Activated CD4-positive, alpha-beta T cell treated with anti-CD3 and anti-CD28 coated beads, Interleukin-2, amount 10 ng/mL, durations not matched to agents 7 days and 5 days (primary cell): ENCODE results near the gene KLK1. TPM values are rescaled to one million over a fixed set of nuclear protein-coding genes. Genes with fewer than 3 reads are reported as not detected.
"Not testable (repeated sequence)": the region's sequence is repeated elsewhere in the genome, so short reads cannot be mapped to it uniquely, and the experiment has no call there.

Experiments
- CTCF ChIA-PET: fragments of 350-600 bp; sonication (Branson Sonifier 250); formaldehyde crosslinking; loops from one replicate; lab custom pipeline; 2021; ENCODE audit warnings: antibody characterized with exemption; lab: Charles Lee
- POLR2A ChIA-PET: fragments of 350-600 bp; sonication (Branson Sonifier 250); formaldehyde crosslinking; loops from one replicate; lab custom pipeline; 2021; ENCODE audit warnings: antibody characterized with exemption; lab: Charles Lee
- DNase-seq: peaks from one replicate; pipeline ENCODE4 v3.0.0-alpha.2; 2020
- H3K27ac Mint-ChIP-seq: one replicate; pipeline ENCODE4 v1.8.0; 2021; ENCODE audit warnings: mild to moderate bottlenecking, moderate library complexity, mixed read lengths
- H3K27me3 Mint-ChIP-seq: one replicate; pipeline ENCODE4 v1.8.0; 2021; ENCODE audit warnings: mixed read lengths
- H3K36me3 Mint-ChIP-seq: one replicate; pipeline ENCODE4 v1.8.0; 2021; ENCODE audit warnings: low read depth, mixed read lengths
- H3K4me1 Mint-ChIP-seq: one replicate; pipeline ENCODE4 v1.8.0; 2021; ENCODE audit warnings: mixed read lengths
- H3K4me3 Mint-ChIP-seq: one replicate; pipeline ENCODE4 v1.8.0; 2021; ENCODE audit warnings: mild to moderate bottlenecking, moderate library complexity, mixed read lengths
- H3K9me3 Mint-ChIP-seq: one replicate; pipeline ENCODE4 v1.8.0; 2021; ENCODE audit warnings: mixed read lengths
- total RNA-seq, 2 experiments: library from RNA; stranded (reverse); gene quantifications; one replicate each; pipeline ENCODE4 v1.2.3, GENCODE V29; 2021

KLK1 gene
- total RNA-seq, 2 experiments from 2014 or later: 0.75 to 1.1 TPM

DNA sequence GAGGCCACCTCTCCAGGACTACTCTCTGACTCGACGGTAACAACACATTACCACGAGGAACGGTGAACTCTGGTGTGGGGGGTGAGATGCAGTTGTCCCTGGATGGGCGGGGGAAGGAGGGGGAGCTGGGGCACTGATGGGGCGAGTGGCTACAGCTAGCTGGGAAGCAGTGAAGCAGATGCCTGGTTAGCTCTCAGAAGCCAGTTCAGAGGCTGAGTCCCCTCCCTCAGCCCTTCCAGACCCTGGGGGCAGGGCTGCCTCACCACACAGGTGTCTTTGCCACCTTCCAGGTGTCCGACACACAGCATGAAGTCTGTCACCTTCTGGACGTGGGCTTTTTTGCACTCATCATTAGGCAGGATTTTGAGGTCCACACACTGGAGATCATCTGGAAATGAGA, 4.0 kb downstream of the KLK1 start:
- Mint-ChIP-seq H3K27ac (no peak overlapping the region), H3K4me1 (peaks cover 34% of the 10 kb centered on the region), H3K9me3 (no peaks in the 10 kb centered on the region), H3K27me3 (peaks cover 43% of the 10 kb centered on the region), H3K36me3 (no peaks in the 10 kb centered on the region), H3K4me3 (no peak overlapping the region)
- no peak for DNase-seq
- POLR2A ChIA-PET: interaction anchor here (0.9 kb wide), 1 partner anchor 15 kb away, joined by 3 read pairs; no protein-coding TSS in a partner anchor
- CTCF ChIA-PET: interaction anchor here (1.0 kb wide), 1 partner anchor 15 kb away, joined by 3 read pairs; no protein-coding TSS in a partner anchor

DNA sequence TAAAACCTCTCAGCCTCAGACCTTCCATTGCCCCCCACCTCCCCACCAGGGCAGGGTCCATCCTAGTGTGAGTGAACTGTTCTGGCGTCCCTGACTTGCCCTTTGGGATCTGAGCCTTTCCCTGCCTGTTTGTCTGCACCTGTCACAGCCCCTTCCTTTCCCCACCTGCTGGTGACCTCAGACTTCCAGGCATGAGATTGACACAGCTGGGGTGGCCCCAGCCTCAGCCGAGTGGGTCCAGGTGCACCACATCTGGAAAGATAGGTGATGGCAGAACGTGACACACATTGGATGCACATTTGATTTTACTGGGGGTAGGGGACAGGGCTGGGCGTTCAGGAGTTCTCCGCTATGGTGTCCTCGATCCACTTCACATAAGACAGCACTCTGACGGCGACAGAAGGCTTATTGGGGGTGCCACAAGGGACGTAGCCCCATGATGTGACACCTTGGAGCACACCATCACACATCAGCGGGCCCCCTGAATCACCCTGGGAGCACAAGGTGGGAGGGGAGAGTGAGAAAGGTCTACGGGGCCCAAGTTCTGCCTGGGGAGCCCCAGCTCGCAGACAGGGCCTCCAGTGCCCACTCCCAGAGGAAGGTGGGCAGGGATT, 4.6 kb downstream of the KLK1 start:
- POLR2A ChIA-PET: interaction anchor here (0.9 kb wide), 1 partner anchor 14 kb away, joined by 3 read pairs; no protein-coding TSS in a partner anchor
- peaks cover 46% of the 10 kb centered on the region for H3K27me3 Mint-ChIP-seq
- peaks cover 34% of the 10 kb centered on the region for H3K4me1 Mint-ChIP-seq

GRCh38 chr19:50817941-50818858, 5.4 kb downstream of the KLK1 start:
- Mint-ChIP-seq H3K4me3 (peak overlapping the region; percentile 65), H3K27me3 (peaks cover 46% of the 10 kb centered on the region), H3K27ac (peak overlapping the region; percentile 56), H3K4me1 (peaks cover 34% of the 10 kb centered on the region), H3K36me3 (no peaks in the 10 kb centered on the region), H3K9me3 (no peaks in the 10 kb centered on the region)
- peak; percentile 56 for DNase-seq
- ChIA-PET CTCF (interaction anchor here (0.7 kb wide), 1 partner anchor 15 kb away, joined by 3 read pairs; the partner anchor contains the start of gene KLK15), POLR2A (no interaction called here)

More for the DNA sequence above, 4.6 kb downstream of the KLK1 start:
- Mint-ChIP-seq H3K9me3 (no peaks in the 10 kb centered on the region), H3K4me3 (peak overlapping the region; percentile 65), H3K36me3 (no peaks in the 10 kb centered on the region), H3K27ac (peak overlapping the region; percentile 62)
- CTCF ChIA-PET: interaction anchor here (0.7 to 1.0 kb wide), 2 partner anchors 14 kb away, joined by 3 read pairs; partner anchors contain the start of gene KLK15
- DNase-seq: no peak

DNA sequence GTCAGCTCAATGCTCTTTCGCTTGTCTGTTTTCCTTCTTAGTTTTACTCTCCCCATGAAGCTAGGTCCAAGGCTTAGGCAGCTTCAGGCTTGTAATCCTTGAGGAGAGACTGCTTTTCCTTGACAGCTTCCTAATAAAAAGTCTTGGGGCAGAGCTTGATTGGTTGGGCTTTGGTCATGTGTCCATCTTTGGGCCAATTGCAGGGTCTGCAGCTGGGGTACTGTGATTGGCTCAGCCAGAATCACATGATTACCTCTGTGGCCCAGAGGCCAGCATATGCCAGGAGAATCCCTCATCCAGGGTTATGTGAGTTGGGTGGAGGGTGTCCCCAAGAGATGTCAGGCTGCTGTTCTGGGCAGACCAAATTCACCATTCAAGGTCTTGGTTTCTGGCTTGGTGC, 8.1 kb downstream of the KLK1 start:
- CTCF ChIA-PET: interaction anchor here (0.6 kb wide), 1 partner anchor 125 kb away, joined by 5 read pairs; no protein-coding TSS in a partner anchor

DNA sequence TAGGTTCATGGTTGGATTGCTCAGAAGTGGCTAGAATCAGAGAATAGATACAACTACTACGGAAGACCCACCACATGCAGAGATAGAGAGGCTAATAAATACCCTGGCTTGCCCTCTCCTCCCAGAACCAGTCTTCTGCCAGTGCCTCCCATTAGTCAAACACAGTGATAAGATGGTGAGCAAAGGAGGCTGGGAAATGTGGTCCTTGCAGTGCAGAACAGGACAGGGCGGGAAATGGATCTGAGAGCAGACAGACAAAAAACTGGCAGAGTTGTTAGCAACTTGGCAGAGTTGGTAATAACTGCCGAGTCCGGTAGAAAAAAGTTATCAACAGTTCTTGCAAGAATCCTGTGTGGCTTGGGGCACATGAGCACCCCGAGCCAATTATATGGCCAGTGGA, 8.7 kb downstream of the KLK1 start:
- Mint-ChIP-seq H3K4me3 (no peak overlapping the region), H3K9me3 (peaks cover 3% of the 10 kb centered on the region), H3K4me1 (peaks cover 22% of the 10 kb centered on the region), H3K36me3 (no peaks in the 10 kb centered on the region), H3K27ac (no peak overlapping the region), H3K27me3 (peaks cover 24% of the 10 kb centered on the region)
- DNase-seq: no peak
- ChIA-PET CTCF (interaction anchor here (0.6 kb wide), 1 partner anchor 126 kb away, joined by 5 read pairs; no protein-coding TSS in a partner anchor), POLR2A (no interaction called here)

More for the DNA sequence above, 8.1 kb downstream of the KLK1 start:
- H3K9me3 Mint-ChIP-seq: peaks cover 2% of the 10 kb centered on the region
- H3K4me1 Mint-ChIP-seq: peaks cover 27% of the 10 kb centered on the region
- no peak overlapping the region for H3K4me3 Mint-ChIP-seq
- no peak for DNase-seq
- POLR2A ChIA-PET: no interaction called here
- H3K36me3 Mint-ChIP-seq: no peaks in the 10 kb centered on the region
- peaks cover 28% of the 10 kb centered on the region for H3K27me3 Mint-ChIP-seq
- no peak overlapping the region for H3K27ac Mint-ChIP-seq

GRCh38 chr19:50812474-50812873, 11.1 kb downstream of the KLK1 start:
- Mint-ChIP-seq H3K9me3 (peaks cover 3% of the 10 kb centered on the region), H3K36me3 (no peaks in the 10 kb centered on the region), H3K27ac (no peak overlapping the region), H3K27me3 (peaks cover 14% of the 10 kb centered on the region), H3K4me1 (peaks cover 5% of the 10 kb centered on the region), H3K4me3 (no peak overlapping the region)
- CTCF ChIA-PET: no interaction called here
- no peak for DNase-seq
- POLR2A ChIA-PET: no interaction called here

DNA sequence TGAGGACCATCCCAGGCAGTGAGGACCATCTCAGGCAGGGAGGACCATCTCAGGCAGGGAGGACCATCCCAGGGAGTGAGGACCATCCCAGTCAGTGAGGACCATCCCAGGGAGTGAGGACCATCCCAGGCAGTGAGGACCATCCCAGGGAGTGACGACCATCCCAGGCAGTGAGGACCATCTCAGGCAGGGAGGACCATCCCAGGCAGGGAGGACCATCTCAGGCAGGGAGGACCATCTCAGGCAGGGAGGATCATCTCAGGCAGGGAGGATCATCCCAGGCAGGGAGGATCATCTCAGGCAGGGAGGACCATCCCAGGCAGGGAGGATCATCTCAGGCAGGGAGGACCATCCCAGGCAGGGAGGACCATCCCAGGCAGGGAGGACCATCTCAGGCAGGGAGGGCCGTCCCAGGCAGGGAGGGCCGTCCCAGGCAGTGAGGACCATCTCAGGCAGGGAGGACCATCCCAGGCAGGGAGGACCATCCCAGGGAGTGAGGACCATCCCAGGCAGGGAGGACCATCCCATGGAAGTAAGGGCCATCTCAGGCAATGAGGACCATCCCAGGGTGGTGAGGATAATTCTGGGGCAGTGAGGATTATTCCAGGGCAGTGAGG, 11.9 kb downstream of the KLK1 start:
- CTCF ChIA-PET, H3K36me3 Mint-ChIP-seq, H3K27ac Mint-ChIP-seq, POLR2A ChIA-PET, DNase-seq, H3K9me3 Mint-ChIP-seq, H3K4me1 Mint-ChIP-seq, H3K4me3 Mint-ChIP-seq: not testable (repeated sequence)
- H3K27me3 Mint-ChIP-seq: peaks cover 14% of the 10 kb centered on the region

DNA sequence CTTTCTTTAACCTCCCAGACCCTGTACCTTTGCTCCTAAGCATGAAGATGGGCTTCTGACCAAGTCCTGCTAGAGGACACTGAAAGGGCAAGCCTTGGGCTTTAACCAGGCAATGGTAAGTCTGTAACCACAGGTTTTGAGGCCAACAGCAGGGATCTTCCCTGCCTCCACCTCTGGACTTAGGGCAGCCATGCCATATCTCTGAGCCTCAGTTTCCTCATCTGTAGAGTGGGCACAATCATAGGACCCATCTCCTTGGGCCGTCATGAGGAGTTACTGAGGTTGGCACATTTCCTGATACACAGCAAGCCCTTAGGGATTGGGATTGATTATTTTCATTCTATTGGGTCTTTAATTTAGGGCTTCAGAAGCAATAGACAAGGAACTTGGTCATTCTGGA, 14.7 kb downstream of the KLK1 start:
- CTCF ChIA-PET: no interaction called here
- Mint-ChIP-seq H3K4me1 (peaks cover 16% of the 10 kb centered on the region), H3K27ac (no peak overlapping the region), H3K9me3 (peaks cover 3% of the 10 kb centered on the region), H3K27me3 (peaks cover 5% of the 10 kb centered on the region), H3K4me3 (no peak overlapping the region), H3K36me3 (peaks cover 2% of the 10 kb centered on the region)
- POLR2A ChIA-PET: no interaction called here
- DNase-seq: no peak

- Mint-ChIP-seq H3K4me1 (peaks cover 42% of the 10 kb centered on the region), H3K4me3 (peak overlapping the region; percentile 96), H3K36me3 (peaks cover 27% of the 10 kb centered on the region), H3K27me3 (no peaks in the 10 kb centered on the region), H3K9me3 (no peaks in the 10 kb centered on the region), H3K27ac (peak overlapping the region; percentile 100)
- DNase-seq: peak; percentile 98
- CTCF ChIA-PET: interaction anchor here (0.5 to 2.6 kb wide), 5 partner anchors 9 to 777 kb away, joined by 3 to 8 read pairs (median 3); no protein-coding TSS in a partner anchor
- POLR2A ChIA-PET: interaction anchor here (0.7 to 1.0 kb wide), 2 partner anchors 15 to 104 kb away, joined by 3 read pairs; no protein-coding TSS in a partner anchor
Measured at GRCh38 chr19:50804420-50805272, 18.9 kb downstream of the KLK1 start.

DNA sequence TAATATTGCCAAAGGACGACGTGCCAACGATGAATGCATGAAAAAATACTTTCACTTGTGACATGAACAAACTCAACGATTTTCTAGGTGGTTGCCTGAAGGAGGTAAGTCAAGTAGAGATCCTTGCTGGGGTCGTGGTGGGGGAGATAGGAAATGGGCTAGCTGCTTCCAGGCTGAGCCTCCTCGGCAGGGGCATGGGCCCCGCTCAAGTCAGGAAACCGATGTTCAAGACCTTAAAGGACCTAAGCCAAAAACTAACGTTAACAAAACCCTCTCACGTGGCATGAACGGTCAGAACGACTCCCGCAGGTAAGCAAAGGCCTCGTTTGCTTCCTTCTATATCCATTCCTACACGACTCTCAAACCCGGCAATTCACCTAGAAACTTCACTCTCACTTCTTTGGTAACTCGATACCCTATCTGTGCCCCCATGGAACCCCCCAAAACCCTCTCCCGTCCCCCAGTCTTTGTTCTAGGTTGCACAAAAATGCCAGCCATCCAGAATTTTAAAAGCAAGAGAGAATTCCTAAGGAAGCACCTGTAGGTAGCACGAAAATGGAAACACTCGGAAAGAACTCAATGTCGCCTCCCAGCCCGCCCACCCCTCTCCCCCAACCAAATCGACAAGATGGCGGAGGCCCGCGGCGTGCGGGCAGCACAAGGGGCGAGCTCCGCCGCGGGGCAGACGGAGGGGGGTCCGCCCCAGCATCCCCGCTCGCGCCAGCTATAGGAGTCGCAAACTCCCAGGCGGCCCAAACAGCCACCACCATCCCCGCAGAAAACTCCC, 19.8 kb downstream of the KLK1 start:
- peak; percentile 26 for DNase-seq
- peak overlapping the region; percentile 100 for H3K27ac Mint-ChIP-seq
- H3K9me3 Mint-ChIP-seq: no peaks in the 10 kb centered on the region
- CTCF ChIA-PET: interaction anchor here (2.6 kb wide), 1 partner anchor 8 kb away, joined by 8 read pairs; no protein-coding TSS in a partner anchor
- peaks cover 27% of the 10 kb centered on the region for H3K36me3 Mint-ChIP-seq
- POLR2A ChIA-PET: no interaction called here
- no peaks in the 10 kb centered on the region for H3K27me3 Mint-ChIP-seq
- H3K4me1 Mint-ChIP-seq: peaks cover 42% of the 10 kb centered on the region
- peak overlapping the region; percentile 96 for H3K4me3 Mint-ChIP-seq

DNA sequence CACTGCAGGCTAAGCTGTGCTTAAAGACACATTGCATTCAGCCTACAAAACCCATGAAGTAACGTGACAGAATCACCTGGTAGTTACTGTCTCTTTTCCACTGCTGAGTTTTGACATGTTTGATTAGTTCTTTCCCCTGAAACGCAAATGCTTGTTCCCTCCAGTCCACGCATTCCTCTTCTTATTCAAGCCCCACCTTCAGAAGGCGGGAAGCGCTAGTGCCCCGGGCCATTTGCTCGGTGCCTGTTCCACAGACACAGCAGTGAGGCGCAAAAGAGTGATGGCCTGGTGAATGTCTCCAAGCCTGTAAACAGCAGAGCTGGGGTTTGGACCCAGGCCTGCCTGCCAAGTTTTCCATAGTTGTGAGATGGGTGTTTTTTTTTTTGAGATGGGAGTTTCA, 22.5 kb downstream of the KLK1 start:
- POLR2A ChIA-PET: no interaction called here
- Mint-ChIP-seq H3K36me3 (peaks cover 31% of the 10 kb centered on the region), H3K4me3 (no peak overlapping the region)

More for the DNA sequence above, 22.5 kb downstream of the KLK1 start:
- Mint-ChIP-seq H3K27me3 (no peaks in the 10 kb centered on the region), H3K9me3 (no peaks in the 10 kb centered on the region), H3K27ac (no peak overlapping the region), H3K4me1 (peaks cover 38% of the 10 kb centered on the region)
- no peak for DNase-seq
- CTCF ChIA-PET: interaction anchor here (0.6 kb wide), 1 partner anchor 27 kb away, joined by 3 read pairs; no protein-coding TSS in a partner anchor
